ENCODE results near the gene ARL6IP5.

GRCh38 chr3:69088063-69088462, 3.3 kb downstream of the ARL6IP5 start:
- TF ChIP-seq POLR2A (IDR thresholded peaks at IDR 0.05; ENCODE audit: low read depth) (no peak), CTCF (IDR thresholded peaks at IDR 0.05) (no peak), POLR2AphosphoS5 (IDR thresholded peaks at IDR 0.05) (no peak), EP300 (IDR thresholded peaks at IDR 0.05) (no peak)

Data from esophagus muscularis mucosa (tissue), 4 donors.